ENCODE data around the gene DPH6. TPM values are rescaled to one million over a fixed set of nuclear protein-coding genes. Genes with fewer than 3 reads are reported as not detected.

Gene DPH6
- total and polyA plus RNA-seq, 4 donors = 4.8 to 21.0 (median 12.9) TPM

GRCh38 chr15:35321926-35322325 is 224.0 kb downstream of the DPH6 start:
- DNase-seq (no peak), ATAC-seq (ENCODE audit: low FRiP score) (no peak)
- intact Hi-C loops (cut with DNase I) = no loop called here
- no peaks in the 10 kb centered on the region for H3K36me3 ChIP-seq (ENCODE audit: control insufficient read depth in 1 of 2, insufficient read depth in 2 of 2, low read length in 1 of 2)
- H3K9me3 ChIP-seq (ENCODE audit: control insufficient read depth, low read length) = no peaks in the 10 kb centered on the region
- H3K4me3 ChIP-seq (ENCODE audit: low read length in 2 of 2) = no peak overlapping the region
- H3K27me3 ChIP-seq (ENCODE audit: control insufficient read depth in 1 of 2, insufficient read depth in 2 of 2, low read length in 1 of 2) = no peaks in the 10 kb centered on the region
- H3K27ac ChIP-seq (ENCODE audit: low read depth in 1 of 2, low read length in 2 of 2) = no peak overlapping the region
- H3K4me1 ChIP-seq (ENCODE audit: control insufficient read depth in 1 of 2, insufficient read depth in 2 of 2, low read length in 2 of 2) = peaks cover 0 to 2% of the 10 kb centered on the region in 2 donors
- WGBS, 2 donors = 85% methylated on average over 2 of the region's 2 CpGs

GRCh38 chr15:35320911-35321310 is 225.1 kb downstream of the DPH6 start:
- ATAC-seq (ENCODE audit: low FRiP score) = no peak
- intact Hi-C loops (cut with DNase I) = no loop called here
- Histone ChIP-seq H3K9me3 (ENCODE audit: control insufficient read depth, low read length) (no peaks in the 10 kb centered on the region), H3K36me3 (ENCODE audit: control insufficient read depth in 1 of 2, insufficient read depth in 2 of 2, low read length in 1 of 2) (no peaks in the 10 kb centered on the region), H3K27ac (ENCODE audit: low read depth in 1 of 2, low read length in 2 of 2) (no peak overlapping the region), H3K27me3 (ENCODE audit: control insufficient read depth in 1 of 2, insufficient read depth in 2 of 2, low read length in 1 of 2) (no peaks in the 10 kb centered on the region), H3K4me3 (ENCODE audit: low read length in 2 of 2) (no peak overlapping the region), H3K4me1 (ENCODE audit: control insufficient read depth in 1 of 2, insufficient read depth in 2 of 2, low read length in 2 of 2) (peaks cover 0 to 2% of the 10 kb centered on the region in 2 donors)
- no peak for DNase-seq

Small RNAs within 50 kb of the gene (microRNA-seq; reads per million reads assigned to microRNA genes)
- gene MIR3942 = 0 reads per million in 2 donors

Measured in aorta (tissue), 5 donors.